NCI-H2029 (cell line): ENCODE results near the gene CHST5.
A peak's percentile ranks its signal among the peaks of the same experiment; 100 is the strongest.

Experiments used
- DNase-seq: peaks from one replicate; lab custom pipeline; 2025; lab: John Stamatoyannopoulos, UW

The CHST5 gene

GRCh38 chr16:75535901-75536300 lies at the start of gene CHST5:
Gene CHST5 (minus strand): TSS chr16:75536108. CDS start chr16:75530384, 5,724 bp downstream.
- no peak for DNase-seq

DNA sequence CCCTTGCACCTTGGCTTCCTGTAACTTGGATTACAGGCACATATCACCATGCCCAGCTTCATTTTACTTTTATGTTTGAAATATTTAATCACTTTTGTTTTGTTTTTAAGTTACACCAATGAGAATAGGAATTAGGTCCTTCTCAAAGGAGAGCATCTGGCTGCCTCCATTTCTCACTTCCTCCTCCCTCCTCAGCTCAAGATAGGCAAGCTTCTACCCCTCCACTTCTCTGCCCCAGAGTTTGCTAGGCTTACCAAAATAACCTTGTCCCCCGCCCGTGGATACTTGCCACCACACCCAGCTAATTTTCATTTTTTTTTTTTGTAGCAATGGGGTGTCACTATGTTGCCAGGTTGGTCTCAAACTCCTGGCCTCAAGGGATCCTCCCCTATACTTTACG lies 48.2 kb upstream of the CHST5 start:
- no peak for DNase-seq

GRCh38 chr16:75579281-75579834 lies 43.5 kb upstream of the CHST5 start:
- no peak for DNase-seq

GRCh38 chr16:75578725-75579124 lies 42.8 kb upstream of the CHST5 start:
- no peak for DNase-seq

DNA sequence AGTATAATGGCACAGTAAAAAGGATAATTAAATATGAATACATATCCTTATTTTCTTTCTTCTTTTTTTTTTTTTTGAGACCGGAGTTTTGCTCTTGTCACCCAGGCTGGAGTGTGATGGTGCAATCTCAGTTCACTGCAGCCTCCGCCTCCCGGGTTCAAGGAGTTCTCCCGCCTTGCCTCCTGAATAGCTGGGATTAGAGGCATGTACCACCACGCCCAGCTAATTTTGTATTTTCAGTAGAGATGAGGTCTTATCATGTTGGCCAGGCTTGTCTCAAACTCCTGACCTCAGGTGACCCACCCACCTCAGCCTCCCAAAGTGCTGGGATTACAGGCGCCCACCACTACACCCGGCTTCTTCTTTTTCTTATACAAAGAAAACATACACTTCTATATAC lies 42.3 kb upstream of the CHST5 start:
- DNase-seq, result no peak

GRCh38 chr16:75576384-75576811 lies 40.5 kb upstream of the CHST5 start:
- DNase-seq, result no peak

DNA sequence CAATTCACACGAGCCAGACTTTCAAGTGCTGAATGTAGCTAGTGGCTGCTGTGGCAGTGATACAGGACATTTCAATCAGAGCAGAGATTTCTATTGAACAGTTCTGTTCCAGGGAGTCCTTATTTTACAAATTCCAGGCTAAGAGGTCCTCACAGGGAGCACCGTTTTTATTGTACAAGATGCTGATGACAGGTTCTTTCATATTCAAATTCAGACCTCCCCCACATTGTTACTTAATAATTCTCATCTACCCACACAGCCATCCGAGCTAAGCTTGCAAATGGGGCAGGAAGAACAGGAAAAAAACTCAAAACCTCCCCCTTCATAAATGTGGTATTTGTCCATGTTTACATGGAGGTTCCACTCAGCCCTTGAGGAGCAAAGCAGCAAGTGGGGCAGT lies 40.0 kb upstream of the CHST5 start:
- no peak for DNase-seq

GRCh38 chr16:75573955-75574354 lies 38.0 kb upstream of the CHST5 start:
- no peak for DNase-seq

DNA sequence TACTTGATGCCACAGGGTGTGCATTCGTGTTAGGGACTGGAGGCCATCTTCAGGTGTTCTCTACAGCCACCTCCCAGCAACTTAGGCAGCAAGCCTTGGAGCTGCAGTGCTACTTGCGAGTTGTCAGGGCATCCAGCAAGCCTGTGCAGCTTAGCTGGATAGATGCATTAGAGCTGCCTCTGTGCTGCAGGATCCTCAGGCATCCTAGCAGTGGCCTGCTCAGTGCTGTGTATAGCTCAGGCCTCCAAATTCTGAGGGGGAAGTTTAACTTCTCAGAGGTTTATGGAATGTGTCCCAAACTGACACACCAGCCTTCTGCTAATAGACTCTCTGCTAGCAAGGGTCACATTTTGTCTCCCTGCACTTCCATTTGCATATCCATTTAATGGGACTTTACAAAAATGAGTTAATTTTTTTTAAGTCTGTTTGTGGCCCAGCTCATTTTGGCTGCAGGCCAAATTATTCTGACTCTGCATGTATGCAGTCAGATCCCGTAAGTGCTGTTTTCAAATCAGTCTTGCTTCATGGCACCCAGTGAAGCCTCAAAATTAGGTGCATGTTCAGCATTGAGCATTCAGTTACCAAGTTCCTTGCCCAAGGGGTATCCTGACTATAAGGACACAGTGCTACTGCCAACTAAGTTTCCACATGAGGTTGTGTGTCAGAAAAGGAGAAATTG lies 37.1 kb upstream of the CHST5 start:
- no peak for DNase-seq

GRCh38 chr16:75570396-75571065 lies 34.6 kb upstream of the CHST5 start:
- no peak for DNase-seq

DNA sequence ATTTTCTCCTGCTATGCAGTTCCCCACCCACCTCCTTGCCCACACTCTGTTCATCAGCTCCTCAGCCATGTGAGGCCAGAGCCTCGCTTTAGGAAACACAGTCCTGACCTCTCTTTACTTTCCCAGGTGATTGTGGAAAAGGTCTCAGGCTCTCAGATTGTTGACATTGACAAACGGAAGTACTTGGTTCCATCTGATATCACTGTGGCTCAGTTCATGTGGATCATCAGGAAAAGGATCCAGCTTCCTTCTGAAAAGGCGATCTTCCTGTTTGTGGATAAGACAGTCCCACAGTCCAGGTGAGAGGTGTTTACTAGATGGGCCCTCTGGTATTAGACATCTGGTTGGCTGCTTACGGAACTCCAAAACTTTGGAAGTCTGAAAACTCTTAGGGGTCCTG lies 32.0 kb upstream of the CHST5 start:
- no peak for DNase-seq

DNA sequence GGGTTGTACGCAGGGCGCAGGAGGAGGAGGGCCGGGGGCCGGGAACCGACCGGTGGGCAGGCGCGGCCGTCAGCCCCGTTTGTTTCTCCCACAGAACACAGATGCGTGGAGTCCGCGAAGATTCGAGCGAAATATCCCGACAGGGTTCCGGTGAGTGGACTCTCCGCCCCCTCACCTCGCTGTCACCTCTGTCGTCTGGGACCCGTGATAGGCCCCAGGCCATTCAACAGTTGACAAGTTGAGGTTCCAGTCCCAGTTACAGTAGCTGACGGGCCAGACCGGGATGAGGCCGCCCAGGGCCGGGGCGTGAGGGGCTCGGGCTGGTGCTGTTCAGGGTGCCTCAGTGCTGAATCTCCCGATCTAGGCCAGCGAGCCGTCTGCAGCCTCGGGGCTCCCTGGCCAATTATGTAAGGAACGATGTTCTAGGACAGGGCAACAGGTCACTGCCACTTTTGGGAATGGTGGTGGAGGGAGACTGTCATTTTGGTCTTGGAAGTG lies 30.9 kb upstream of the CHST5 start:
- DNase-seq, result no peak

DNA sequence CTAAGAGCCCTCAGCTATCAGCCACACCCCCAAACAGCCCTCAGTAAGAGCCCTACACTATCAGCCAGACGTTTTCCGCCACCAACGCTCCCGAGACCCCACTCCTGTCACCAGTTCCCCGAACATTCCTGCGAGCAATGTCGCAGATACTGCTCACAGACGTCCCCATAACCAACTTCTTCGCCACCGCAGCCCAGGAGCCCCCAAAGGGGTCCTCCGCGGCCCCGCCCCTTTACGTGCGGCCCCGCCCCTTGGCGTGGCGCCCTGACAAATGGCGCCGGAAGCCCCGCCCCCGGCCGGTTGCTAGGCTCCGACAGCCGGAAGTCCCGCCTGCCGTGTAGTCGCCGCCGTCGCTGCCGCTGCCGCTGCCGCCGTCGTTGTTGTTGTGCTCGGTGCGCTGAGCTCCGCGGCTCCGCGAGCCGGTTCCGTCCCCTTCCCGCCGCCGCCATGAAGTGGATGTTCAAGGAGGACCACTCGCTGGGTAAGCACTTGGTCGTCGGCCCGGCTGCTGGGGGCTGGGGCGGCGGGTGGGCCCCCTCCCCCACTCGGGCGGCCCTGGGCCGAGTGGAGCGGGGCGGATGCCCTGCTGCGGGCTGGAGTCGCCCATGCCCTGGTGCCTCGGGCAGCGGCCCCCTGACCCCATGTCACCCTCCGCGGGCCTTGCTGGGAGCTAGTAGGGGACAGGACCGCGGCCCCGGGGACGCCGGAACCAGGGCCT lies 30.3 kb upstream of the CHST5 start, which contains the start of gene GABARAPL2:
Gene GABARAPL2, plus strand, starts transcription at position 340 of the 718 bp plus-strand sequence. Its CDS starts 108 bp downstream, at position 448.
- DNase-seq, result peak; percentile 45

- no peak for DNase-seq
Measured at GRCh38 chr16:75565640-75566039, 29.7 kb upstream of the CHST5 start.

DNA sequence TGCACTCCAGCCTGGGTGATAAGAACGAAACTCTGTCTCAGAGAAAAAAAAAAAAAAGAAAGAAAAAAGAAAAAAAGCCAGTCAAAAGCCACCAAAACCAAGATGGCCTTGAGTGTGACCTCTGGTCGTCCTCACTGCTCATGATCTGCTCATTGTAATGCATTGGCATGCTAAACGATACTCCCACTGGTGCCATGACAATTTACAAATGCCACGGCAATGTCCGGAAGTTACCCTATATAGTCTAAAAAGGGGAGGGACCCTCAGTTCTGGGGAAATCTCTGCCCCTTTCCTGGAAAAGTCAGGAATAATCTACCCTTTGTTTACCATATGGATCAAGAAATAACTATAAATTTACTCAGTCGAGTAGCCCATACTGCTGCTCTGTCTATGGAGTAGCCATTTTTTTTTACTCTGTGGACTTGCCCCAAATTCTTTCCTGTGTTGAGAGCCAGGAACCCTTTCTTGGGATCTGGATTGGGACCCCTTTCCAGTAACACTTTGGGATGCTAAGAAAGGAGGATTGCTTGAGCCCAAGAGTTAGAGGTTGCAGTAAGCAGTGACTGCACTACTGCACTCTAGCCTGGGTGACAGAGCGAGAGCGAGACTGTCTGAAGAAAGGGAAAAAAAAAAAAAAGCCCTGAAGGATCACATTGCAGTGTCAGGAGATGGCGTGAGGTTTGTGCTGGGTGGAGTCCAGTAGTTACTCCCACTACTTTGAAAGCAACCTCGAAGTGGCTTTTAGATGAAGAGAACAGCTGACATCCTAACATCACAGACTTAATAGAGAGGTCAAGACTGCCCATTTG lies 23.9 kb upstream of the CHST5 start:
- no peak for DNase-seq

DNA sequence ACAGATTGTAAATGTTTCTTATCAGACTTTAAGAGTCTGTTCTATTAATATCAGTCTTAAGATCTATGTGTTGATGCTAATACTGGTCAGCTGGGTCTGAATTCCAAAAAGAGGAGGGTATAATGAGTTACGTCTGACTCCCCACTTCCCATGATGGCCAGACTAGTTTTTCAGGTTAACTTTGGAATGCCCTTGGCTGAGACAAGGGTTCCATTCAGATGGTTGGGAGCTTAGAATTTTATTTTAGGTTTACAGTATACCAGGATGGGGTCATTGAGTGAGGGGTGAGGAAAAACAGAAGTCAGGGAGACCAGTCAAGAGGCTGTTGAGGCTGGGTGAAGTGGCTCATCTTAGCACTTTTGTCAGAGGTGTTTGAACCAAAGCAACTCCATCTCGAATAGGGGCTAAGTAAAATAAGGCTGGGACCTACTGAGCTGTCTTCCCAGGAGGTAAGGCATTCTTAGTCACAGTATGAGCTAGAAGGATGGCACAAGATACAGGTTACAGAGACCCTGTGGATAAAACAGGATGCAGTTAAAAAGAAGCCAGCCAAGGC lies 23.0 kb upstream of the CHST5 start:
- DNase-seq, result no peak

- DNase-seq, result no peak
Measured at GRCh38 chr16:75556431-75556950, 20.6 kb upstream of the CHST5 start.

GRCh38 chr16:75555707-75556430 lies 20.0 kb upstream of the CHST5 start, which contains the start of gene TMEM231:
Gene TMEM231 (minus strand): TSS chr16:75556252. CDS start chr16:75556209, 43 bp downstream.
- peak; percentile 69 for DNase-seq

GRCh38 chr16:75555213-75555706 lies 19.4 kb upstream of the CHST5 start:
- DNase-seq, result no peak

GRCh38 chr16:75552951-75553350 lies 17.0 kb upstream of the CHST5 start:
- no peak for DNase-seq
